Mucosa of stomach (tissue), 1 donor: ENCODE results near the gene GPRASP2.
A peak's percentile ranks its signal among the peaks of the same experiment; 100 is the strongest.
"Not testable (repeated sequence)": the region's sequence is repeated elsewhere in the genome, so short reads cannot be mapped to it uniquely, and the experiment has no call there.

Experiments used
- H3K27me3 ChIP-seq: one replicate; pipeline ENCODE4 v1.7.0; 2013; ENCODE audit warnings: mild to moderate bottlenecking, low read length; ENCODE audit not compliant: control insufficient read depth, insufficient read depth
- H3K36me3 ChIP-seq: one replicate; pipeline ENCODE4 v1.7.0; 2013; ENCODE audit warnings: low read length; ENCODE audit not compliant: control insufficient read depth, insufficient read depth
- H3K4me1 ChIP-seq: one replicate; pipeline ENCODE4 v1.7.0; 2013; ENCODE audit warnings: mild to moderate bottlenecking, low read length; ENCODE audit not compliant: control insufficient read depth, insufficient read depth
- H3K4me3 ChIP-seq: one replicate; pipeline ENCODE4 v1.7.0; 2013; ENCODE audit warnings: low read length
- H3K9ac ChIP-seq: one replicate; pipeline ENCODE4 v1.7.0; 2013; ENCODE audit warnings: mild to moderate bottlenecking, low read length, moderate library complexity
- H3K9me3 ChIP-seq: one replicate; pipeline ENCODE4 v1.7.0; 2013; ENCODE audit warnings: mild to moderate bottlenecking, low read length, moderate library complexity; ENCODE audit not compliant: control insufficient read depth
- donor health status: Pancreatic carcinoma.

GPRASP2 gene

DNA sequence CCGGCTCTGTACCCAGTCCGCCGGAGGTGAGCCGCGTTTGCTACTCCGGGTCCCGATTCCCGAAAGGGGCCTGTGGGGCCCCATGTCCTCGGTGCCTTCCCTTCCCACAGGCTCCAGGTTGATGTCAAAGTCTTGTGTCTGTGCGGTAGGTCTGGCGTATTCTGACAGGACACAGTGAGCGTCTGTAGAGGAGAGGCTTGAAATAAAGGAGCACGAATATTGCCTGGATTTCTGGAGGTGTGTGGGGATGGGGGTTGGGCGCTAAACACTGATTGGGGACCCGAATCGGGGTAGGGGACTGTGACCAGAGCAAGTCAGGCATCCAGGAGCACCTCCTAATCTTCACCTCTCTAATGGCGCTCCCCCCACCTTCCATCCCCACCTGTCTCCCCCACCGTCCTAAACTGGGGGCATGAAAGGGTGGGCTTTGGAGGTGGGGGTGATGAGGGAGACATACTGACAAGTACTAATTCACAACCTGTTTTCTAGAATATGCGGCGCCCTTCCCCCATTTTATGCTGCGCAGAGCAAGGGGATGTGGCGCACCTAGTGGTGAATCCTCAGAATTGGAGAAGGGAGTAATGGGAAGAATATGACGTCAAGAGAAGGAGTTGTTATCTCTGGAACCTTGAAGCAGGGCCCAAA is 855 bp downstream of the GPRASP2 start:
- Histone ChIP-seq H3K9ac (peak overlapping the region; percentile 76), H3K36me3 (no peaks in the 10 kb centered on the region), H3K4me3 (peak overlapping the region; percentile 25), H3K27me3 (no peaks in the 10 kb centered on the region), H3K9me3 (no peaks in the 10 kb centered on the region), H3K4me1 (no peaks in the 10 kb centered on the region)

GRCh38 chrX:102714994-102715393 is 2.7 kb downstream of the GPRASP2 start:
- H3K36me3 ChIP-seq: no peaks in the 10 kb centered on the region
- H3K27me3 ChIP-seq: no peaks in the 10 kb centered on the region
- no peak overlapping the region for H3K4me3 ChIP-seq
- H3K9ac ChIP-seq: no peak overlapping the region
- no peaks in the 10 kb centered on the region for H3K4me1 ChIP-seq
- H3K9me3 ChIP-seq: no peaks in the 10 kb centered on the region

DNA sequence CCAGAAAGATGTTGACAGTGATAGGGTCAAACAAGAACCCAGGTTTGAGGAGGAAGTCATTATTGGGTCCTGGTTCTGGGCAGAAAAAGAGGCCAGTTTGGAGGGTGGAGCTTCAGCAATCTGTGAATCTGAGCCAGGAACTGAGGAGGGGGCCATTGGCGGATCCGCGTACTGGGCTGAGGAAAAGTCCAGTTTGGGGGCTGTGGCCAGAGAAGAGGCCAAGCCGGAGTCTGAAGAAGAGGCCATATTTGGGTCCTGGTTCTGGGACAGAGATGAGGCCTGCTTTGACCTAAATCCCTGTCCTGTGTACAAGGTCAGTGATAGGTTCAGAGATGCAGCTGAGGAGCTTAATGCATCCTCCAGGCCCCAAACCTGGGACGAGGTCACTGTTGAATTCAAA is 3.7 kb downstream of the GPRASP2 start:
- no peak overlapping the region for H3K9ac ChIP-seq
- H3K36me3 ChIP-seq: no peaks in the 10 kb centered on the region
- no peaks in the 10 kb centered on the region for H3K27me3 ChIP-seq

DNA sequence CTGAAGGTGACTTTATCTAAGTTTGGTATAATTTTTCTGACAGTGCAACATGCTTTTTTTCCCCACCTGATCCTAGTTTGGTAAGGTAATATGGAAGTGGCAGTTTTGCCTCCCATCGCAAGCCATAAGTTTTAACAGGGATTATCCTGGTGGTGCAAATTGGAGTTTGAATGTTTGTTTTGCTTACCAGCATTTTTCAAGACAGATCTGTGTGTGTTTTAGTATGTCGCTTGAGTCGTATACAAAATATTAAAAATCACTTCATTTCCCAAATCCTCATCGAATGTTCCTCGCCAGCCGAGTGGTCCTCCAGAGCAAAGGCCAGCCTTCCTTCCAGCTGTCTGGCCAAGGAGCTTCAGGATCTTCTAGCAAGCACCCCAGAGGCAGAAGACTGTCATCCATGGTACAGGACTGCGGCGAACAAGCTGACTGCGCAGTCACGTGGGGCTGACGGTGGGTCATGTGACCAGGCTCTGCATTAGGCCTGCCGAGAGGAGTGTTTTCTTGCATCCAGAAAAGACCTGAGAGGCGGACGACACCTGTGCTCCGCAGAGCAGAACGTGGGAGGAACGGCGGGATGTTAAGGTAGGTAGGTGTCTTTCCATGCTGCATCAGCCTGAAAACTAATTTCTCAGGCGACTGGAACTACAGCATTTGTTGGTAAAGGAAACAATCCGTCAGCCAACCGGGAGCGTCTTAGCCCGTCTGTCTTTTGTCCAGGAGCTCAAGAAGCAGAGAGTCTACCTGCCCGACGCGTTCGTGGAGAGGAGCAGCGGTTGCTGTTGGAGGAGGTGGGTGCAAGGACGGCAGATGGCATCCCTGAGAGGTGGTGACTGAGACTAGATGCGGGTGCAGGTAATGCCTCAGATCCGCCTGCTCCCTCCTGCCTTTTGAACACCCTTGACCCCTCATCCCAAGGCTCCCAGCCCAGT is 8.3 kb downstream of the GPRASP2 start, which contains the start of gene GPRASP3:
Gene GPRASP3 (plus strand): TSS at position 507 of the 932 bp plus-strand sequence. CDS start 28,253 bp downstream, outside the sequence.
- H3K9ac ChIP-seq: peak within 1 kb of the TSS; percentile 63
- peak within 1 kb of the TSS; percentile 15 for H3K4me3 ChIP-seq
- no peaks in the 10 kb centered on the region for H3K9me3 ChIP-seq
- no peaks in the 10 kb centered on the region for H3K27me3 ChIP-seq
- H3K36me3 ChIP-seq: no peaks in the 10 kb centered on the region
- no peaks in the 10 kb centered on the region for H3K4me1 ChIP-seq

More for the DNA sequence above, 3.7 kb downstream of the GPRASP2 start:
- Histone ChIP-seq H3K4me1 (no peaks in the 10 kb centered on the region), H3K9me3 (no peaks in the 10 kb centered on the region), H3K4me3 (no peak overlapping the region)

DNA sequence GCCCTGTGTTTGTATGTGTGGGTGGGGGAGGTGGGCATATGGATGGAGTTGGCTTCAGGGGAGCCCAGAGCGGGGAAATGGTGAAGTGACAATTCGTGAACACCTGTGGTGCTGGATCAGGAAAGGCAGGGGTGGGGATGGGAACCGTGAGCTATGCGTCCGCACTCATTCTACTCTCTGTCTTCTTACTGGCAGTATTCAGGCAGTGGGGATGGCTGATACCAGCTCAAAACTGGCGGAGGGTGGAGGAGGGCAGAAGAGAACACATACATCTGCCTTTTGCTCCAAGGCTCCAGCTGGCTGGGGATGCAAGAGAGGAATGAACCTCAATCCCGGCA is 8.9 kb downstream of the GPRASP2 start:
- not testable (repeated sequence) for H3K4me1 ChIP-seq, H3K36me3 ChIP-seq, H3K9me3 ChIP-seq, H3K27me3 ChIP-seq
- peak overlapping the region; percentile 15 for H3K4me3 ChIP-seq
- peak overlapping the region; percentile 63 for H3K9ac ChIP-seq

DNA sequence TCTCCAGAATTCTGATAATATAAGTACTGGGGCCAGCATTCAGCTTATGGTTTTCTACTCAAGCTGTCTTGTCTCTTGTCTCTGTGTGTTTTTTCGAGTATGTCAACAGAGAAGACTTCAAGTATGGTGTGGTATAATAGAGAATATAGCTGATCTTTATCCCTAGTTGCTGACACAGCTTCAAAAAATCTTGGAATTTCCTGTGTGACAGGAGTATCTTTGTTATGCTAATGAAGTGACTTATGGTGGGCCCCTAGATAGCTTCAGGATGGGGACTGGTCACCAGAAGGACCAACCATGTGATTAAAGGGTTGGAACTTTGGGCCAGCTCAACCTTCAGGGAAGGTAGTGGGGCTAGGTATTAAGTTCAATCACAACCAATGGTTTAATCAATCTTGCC is 11.2 kb downstream of the GPRASP2 start:
- H3K9me3 ChIP-seq: no peaks in the 10 kb centered on the region
- no peaks in the 10 kb centered on the region for H3K36me3 ChIP-seq
- H3K4me3 ChIP-seq: no peak overlapping the region
- H3K9ac ChIP-seq: no peak overlapping the region
- no peaks in the 10 kb centered on the region for H3K4me1 ChIP-seq
- no peaks in the 10 kb centered on the region for H3K27me3 ChIP-seq

GRCh38 chrX:102727761-102728160 is 15.5 kb downstream of the GPRASP2 start:
- Histone ChIP-seq H3K9ac (no peak overlapping the region), H3K36me3 (no peaks in the 10 kb centered on the region), H3K9me3 (no peaks in the 10 kb centered on the region), H3K4me3 (no peak overlapping the region), H3K4me1 (no peaks in the 10 kb centered on the region), H3K27me3 (no peaks in the 10 kb centered on the region)

DNA sequence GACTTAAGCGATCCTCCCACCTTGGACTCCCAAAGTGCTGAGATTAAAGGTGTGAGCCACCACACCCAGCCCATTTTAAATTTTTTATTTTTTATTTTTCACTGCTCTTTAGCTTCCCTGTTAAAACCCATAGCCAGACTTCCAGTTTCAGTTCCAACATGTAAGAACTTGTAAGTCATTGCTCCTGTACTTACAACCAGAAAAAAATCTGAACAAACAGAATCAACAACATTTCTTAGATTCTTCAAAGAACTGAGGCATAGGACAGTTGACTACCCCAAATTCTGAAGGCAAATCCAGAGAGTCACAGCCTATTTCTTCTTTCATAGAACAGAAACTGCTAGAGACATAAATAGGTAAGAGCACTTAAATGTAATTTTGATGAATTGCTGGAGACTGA is 16.4 kb downstream of the GPRASP2 start:
- Histone ChIP-seq H3K36me3 (no peaks in the 10 kb centered on the region), H3K9ac (no peak overlapping the region), H3K4me3 (no peak overlapping the region), H3K4me1 (no peaks in the 10 kb centered on the region), H3K27me3 (no peaks in the 10 kb centered on the region), H3K9me3 (no peaks in the 10 kb centered on the region)

- Histone ChIP-seq H3K4me3 (no peak overlapping the region), H3K9ac (no peak overlapping the region), H3K4me1 (no peaks in the 10 kb centered on the region), H3K9me3 (no peaks in the 10 kb centered on the region), H3K27me3 (no peaks in the 10 kb centered on the region), H3K36me3 (no peaks in the 10 kb centered on the region)
Measured at GRCh38 chrX:102739657-102740056, 27.4 kb downstream of the GPRASP2 start.

GRCh38 chrX:102744307-102744706 is 32.1 kb downstream of the GPRASP2 start:
- Histone ChIP-seq H3K36me3 (no peaks in the 10 kb centered on the region), H3K4me3 (no peak overlapping the region), H3K4me1 (no peaks in the 10 kb centered on the region), H3K9ac (no peak overlapping the region), H3K9me3 (no peaks in the 10 kb centered on the region), H3K27me3 (no peaks in the 10 kb centered on the region)

GRCh38 chrX:102745513-102745856 is 33.2 kb downstream of the GPRASP2 start:
- Histone ChIP-seq H3K4me1 (no peaks in the 10 kb centered on the region), H3K36me3 (no peaks in the 10 kb centered on the region), H3K4me3 (no peak overlapping the region), H3K27me3 (no peaks in the 10 kb centered on the region), H3K9ac (no peak overlapping the region), H3K9me3 (no peaks in the 10 kb centered on the region)

- no peak overlapping the region for H3K4me3 ChIP-seq
- H3K4me1 ChIP-seq: no peaks in the 10 kb centered on the region
- H3K36me3 ChIP-seq: no peaks in the 10 kb centered on the region
- no peaks in the 10 kb centered on the region for H3K9me3 ChIP-seq
- peak overlapping the region; percentile 17 for H3K9ac ChIP-seq
- H3K27me3 ChIP-seq: no peaks in the 10 kb centered on the region
Measured at GRCh38 chrX:102745857-102746584, 33.8 kb downstream of the GPRASP2 start.
